K562 (cell line): ENCODE measurements around the gene TBC1D7. TPM values are rescaled to one million over a fixed set of nuclear protein-coding genes. Genes with fewer than 3 reads are reported as not detected.

Experiments used
- FOXJ2 ChIP-seq: fragments of 200-800 bp; sonication (Bioruptor generic); IDR thresholded peaks from 2 replicates; pipeline ENCODE4 v1.6.1; 2016; ENCODE audit warnings: missing genetic modification characterization, missing compliant biosample characterization
- JUND ChIP-seq, 2 experiments: IDR thresholded peaks; 2 replicates in 1 of 2; 3 replicates in 1 of 2; pipeline ENCODE4 v1.6.1; 2011; ENCODE audit warnings: borderline replicate concordance in 2 of 2, low read depth in 2 of 2, low read length in 2 of 2, improper control_type of control experiment in 1 of 2, missing biosample characterization in 1 of 2, missing genetic modification characterization in 1 of 2, missing genetic modification reagents in 1 of 2
- MEF2D ChIP-seq: conservative IDR thresholded peaks from 2 replicates; pipeline ENCODE4 v1.6.1; 2016; ENCODE audit warnings: low read depth, missing genetic modification characterization, missing compliant biosample characterization
- NR2C1 ChIP-seq, 2 experiments: fragments of 450-650 bp; IDR thresholded peaks; 2 replicates each; pipeline ENCODE4 v1.6.1; 2017; ENCODE audit warnings: mild to moderate bottlenecking in 2 of 2, antibody characterized with exemption in 1 of 2, inconsistent platforms in 1 of 2, missing compliant biosample characterization in 1 of 2, missing genetic modification characterization in 1 of 2
- NR2C2 ChIP-seq, 2 experiments: fragments of 200-800 bp in 1 of 2; sonication (Bioruptor generic) in 1 of 2; sonication (generic) in 1 of 2; formaldehyde crosslinking in 1 of 2; IDR thresholded peaks; 2 replicates each; pipeline versions ENCODE4 v1.6.1 to v1.8.0; 2016 to 2022; ENCODE audit warnings: mild to moderate bottlenecking in 1 of 2, missing compliant biosample characterization in 1 of 2, missing genetic modification characterization in 1 of 2, missing genetic modification reagents in 1 of 2
- RBM14 ChIP-seq: fragments of 200-400 bp; formaldehyde crosslinking; IDR thresholded peaks from 2 replicates; pipeline ENCODE4 v1.6.1; 2018; ENCODE audit warnings: low read depth, mild to moderate bottlenecking, low read length, moderate library complexity, borderline replicate concordance; ENCODE audit not compliant: insufficient read depth
- RBM39 ChIP-seq: fragments of 200-400 bp; formaldehyde crosslinking; optimal IDR thresholded peaks from 2 replicates; pipeline ENCODE3; 2018; ENCODE audit warnings: low read depth, low read length
- RCOR1 ChIP-seq, 2 experiments: IDR thresholded peaks; 2 replicates each; pipeline ENCODE4 v1.6.1; 2012; ENCODE audit warnings: low read depth in 2 of 2, low read length in 2 of 2, borderline replicate concordance in 1 of 2, improper control_type of control experiment in 1 of 2
- SMARCE1 ChIP-seq: fragments of 450-650 bp; IDR thresholded peaks from 2 replicates; pipeline ENCODE4 v1.7.1; 2016; ENCODE audit warnings: mild to moderate bottlenecking
- SOX6 ChIP-seq: fragments of 450-650 bp; IDR thresholded peaks from 2 replicates; pipeline ENCODE4 v1.6.1; 2014; ENCODE audit warnings: mild to moderate bottlenecking
- SRSF3 ChIP-seq: fragments of 200-400 bp; formaldehyde crosslinking; IDR thresholded peaks from 2 replicates; pipeline ENCODE4 v1.6.1; 2016; ENCODE audit warnings: mild to moderate bottlenecking, low read length, moderate library complexity; ENCODE audit not compliant: insufficient read depth
- STAT5B ChIP-seq: fragments of 250-450 bp; sonication (Bioruptor Pico); IDR thresholded peaks from 2 replicates; pipeline ENCODE4 v1.8.0; 2021; ENCODE audit warnings: mild to moderate bottlenecking, inconsistent platforms
- ZFX ChIP-seq: sonication (generic); formaldehyde crosslinking; IDR thresholded peaks from 2 replicates; pipeline ENCODE4 v1.8.0; 2022; ENCODE audit warnings: mild to moderate bottlenecking, missing genetic modification reagents, moderate library complexity
- ZKSCAN3 ChIP-seq: fragments of 250-450 bp; sonication (Bioruptor Pico); IDR thresholded peaks from 2 replicates; pipeline ENCODE4 v1.4.0; 2020
- ZNF174 ChIP-seq: fragments of 250-450 bp; sonication (Bioruptor Pico); IDR thresholded peaks from 2 replicates; pipeline ENCODE4 v1.4.0; 2020; ENCODE audit warnings: mild to moderate bottlenecking
- ZNF23 ChIP-seq: fragments of 250-450 bp; sonication (Bioruptor Pico); IDR thresholded peaks from 2 replicates; pipeline ENCODE4 v1.4.0; 2020; ENCODE audit warnings: mild to moderate bottlenecking
- ZNF584 ChIP-seq: fragments of 200-800 bp; sonication (Bioruptor generic); IDR thresholded peaks from 2 replicates; pipeline ENCODE4 v1.6.1; 2016; ENCODE audit warnings: low read depth, mild to moderate bottlenecking, missing genetic modification characterization, missing compliant biosample characterization
- polyA plus RNA-seq, 8 experiments: library from polyadenylated mRNA; depleted of rRNA in 4 of 8; stranded (reverse) in 5 of 8; unstranded in 3 of 8; fragments of >200 nt; fragmentation: Nextera tagmentation in 2 of 8; fragmentation: Illumina TruSeq in 1 of 8; extraction: Ambion mirVana in 2 of 8; extraction: Trizol in 1 of 8; gene quantifications; 2 replicates each; pipeline versions ENCODE4 v1.2.1 to v1.2.3, GENCODE V29; 2011 to 2014; ENCODE audit warnings: inconsistent platforms in 1 of 8, missing spikeins in 1 of 8
- total RNA-seq, 7 experiments: library from RNA; depleted of rRNA in 6 of 7; stranded (reverse); fragments of >200 nt in 6 of 7; fragmentation: Illumina TruSeq in 2 of 7; extraction: Trizol in 2 of 7; gene quantifications; 2 replicates each; pipeline versions ENCODE4 v1.2.1 to v1.2.3, GENCODE V29; 2011 to 2021; ENCODE audit warnings: low replicate concordance in 1 of 7
- TF ChIP-seq, protein P1 (sequence below): sonication (generic); formaldehyde crosslinking; IDR thresholded peaks from 2 replicates; pipeline ENCODE4 v1.8.0; 2023; ENCODE audit warnings: missing genetic modification reagents, mild to moderate bottlenecking, borderline replicate concordance
- TF ChIP-seq, protein P2 (sequence below): fragments of 250-450 bp; sonication (Bioruptor Pico); IDR thresholded peaks from 2 replicates; pipeline ENCODE4 v1.9.0; 2021; ENCODE audit warnings: mild to moderate bottlenecking, inconsistent platforms

Gene TBC1D7
- total and polyA plus RNA-seq, 9 of the 15 experiments (the other 6 are each of a cell fraction or from before 2014, with no cell fraction given) = 49.4 to 107 (median 61.1) TPM

DNA sequence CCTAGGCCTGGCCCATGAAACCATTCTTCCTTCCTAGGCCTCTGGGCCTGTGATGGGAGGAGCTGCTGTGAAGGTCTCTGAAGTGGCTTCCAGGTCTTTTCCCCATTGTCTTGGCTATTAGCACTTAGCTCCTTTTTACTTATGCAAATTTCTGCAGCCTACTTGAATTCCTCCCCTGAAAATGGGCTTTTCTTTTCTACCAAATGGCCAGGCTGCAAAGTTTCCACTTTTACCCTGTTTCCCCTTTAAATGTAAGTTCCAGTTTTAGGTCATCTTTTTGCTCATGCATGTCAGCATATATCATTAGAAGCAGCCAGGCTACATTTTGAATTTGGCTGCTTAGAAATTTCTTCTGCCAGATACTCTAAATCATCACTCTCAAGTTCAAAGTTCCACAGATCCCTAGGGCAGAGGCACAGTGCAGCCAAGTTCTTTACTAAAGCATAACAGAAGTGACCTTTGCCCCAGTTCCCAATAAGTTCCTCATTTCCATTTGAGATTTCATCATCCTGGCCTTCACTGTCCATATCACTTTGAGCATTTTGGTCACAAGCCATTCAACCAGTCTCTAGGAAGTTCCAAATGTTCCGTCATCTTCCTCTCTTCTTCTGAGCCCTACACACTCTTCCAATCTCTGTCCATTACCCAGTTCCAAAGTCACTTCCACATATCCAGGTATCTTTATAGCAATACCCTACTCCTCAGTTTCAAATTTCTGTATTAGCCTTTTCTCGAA is 71.9 kb downstream of the TBC1D7 start (continued):
- TF ChIP-seq, protein P1, sequence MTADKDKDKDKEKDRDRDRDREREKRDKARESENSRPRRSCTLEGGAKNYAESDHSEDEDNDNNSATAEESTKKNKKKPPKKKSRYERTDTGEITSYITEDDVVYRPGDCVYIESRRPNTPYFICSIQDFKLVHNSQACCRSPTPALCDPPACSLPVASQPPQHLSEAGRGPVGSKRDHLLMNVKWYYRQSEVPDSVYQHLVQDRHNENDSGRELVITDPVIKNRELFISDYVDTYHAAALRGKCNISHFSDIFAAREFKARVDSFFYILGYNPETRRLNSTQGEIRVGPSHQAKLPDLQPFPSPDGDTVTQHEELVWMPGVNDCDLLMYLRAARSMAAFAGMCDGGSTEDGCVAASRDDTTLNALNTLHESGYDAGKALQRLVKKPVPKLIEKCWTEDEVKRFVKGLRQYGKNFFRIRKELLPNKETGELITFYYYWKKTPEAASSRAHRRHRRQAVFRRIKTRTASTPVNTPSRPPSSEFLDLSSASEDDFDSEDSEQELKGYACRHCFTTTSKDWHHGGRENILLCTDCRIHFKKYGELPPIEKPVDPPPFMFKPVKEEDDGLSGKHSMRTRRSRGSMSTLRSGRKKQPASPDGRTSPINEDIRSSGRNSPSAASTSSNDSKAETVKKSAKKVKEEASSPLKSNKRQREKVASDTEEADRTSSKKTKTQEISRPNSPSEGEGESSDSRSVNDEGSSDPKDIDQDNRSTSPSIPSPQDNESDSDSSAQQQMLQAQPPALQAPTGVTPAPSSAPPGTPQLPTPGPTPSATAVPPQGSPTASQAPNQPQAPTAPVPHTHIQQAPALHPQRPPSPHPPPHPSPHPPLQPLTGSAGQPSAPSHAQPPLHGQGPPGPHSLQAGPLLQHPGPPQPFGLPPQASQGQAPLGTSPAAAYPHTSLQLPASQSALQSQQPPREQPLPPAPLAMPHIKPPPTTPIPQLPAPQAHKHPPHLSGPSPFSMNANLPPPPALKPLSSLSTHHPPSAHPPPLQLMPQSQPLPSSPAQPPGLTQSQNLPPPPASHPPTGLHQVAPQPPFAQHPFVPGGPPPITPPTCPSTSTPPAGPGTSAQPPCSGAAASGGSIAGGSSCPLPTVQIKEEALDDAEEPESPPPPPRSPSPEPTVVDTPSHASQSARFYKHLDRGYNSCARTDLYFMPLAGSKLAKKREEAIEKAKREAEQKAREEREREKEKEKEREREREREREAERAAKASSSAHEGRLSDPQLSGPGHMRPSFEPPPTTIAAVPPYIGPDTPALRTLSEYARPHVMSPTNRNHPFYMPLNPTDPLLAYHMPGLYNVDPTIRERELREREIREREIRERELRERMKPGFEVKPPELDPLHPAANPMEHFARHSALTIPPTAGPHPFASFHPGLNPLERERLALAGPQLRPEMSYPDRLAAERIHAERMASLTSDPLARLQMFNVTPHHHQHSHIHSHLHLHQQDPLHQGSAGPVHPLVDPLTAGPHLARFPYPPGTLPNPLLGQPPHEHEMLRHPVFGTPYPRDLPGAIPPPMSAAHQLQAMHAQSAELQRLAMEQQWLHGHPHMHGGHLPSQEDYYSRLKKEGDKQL (CRISPR knock-in tag) = no peak
- TF ChIP-seq NR2C1 (IDR thresholded peaks at IDR 0.05) (peak; percentile 78; the same call in 1 of the 2 replicates), NR2C1 (tag; IDR thresholded peaks at IDR 0.05) (peak; percentile 90), RBM39 (no peak), RBM14 (no peak), ZNF23 (CRISPR knock-in tag) (no peak), JUND (IDR thresholded peaks at IDR 0.05; ENCODE audit: borderline replicate concordance, low read depth, low read length) (peak; percentile 30; the same call in 1 of the 2 replicates), JUND (tag; IDR thresholded peaks at IDR 0.05; ENCODE audit: borderline replicate concordance, low read depth, low read length) (peak; percentile 62; the same call in 2 of the 3 replicates), STAT5B (CRISPR knock-in tag) (no peak), NR2C2 (CRISPR knock-in tag; IDR thresholded peaks at IDR 0.05) (no peak), NR2C2 (tag; IDR thresholded peaks at IDR 0.05) (peak; percentile 91), ZNF584 (0 out of 2 replicates have a peak, but pooled peaks have one; percentile 20), MEF2D (tag) (0 out of 2 replicates have a peak, but pooled peaks have one; percentile 15), ZFX (peak; percentile 27; the same call in 1 of the 2 replicates), RCOR1 (IDR thresholded peaks at IDR 0.05; ENCODE audit: borderline replicate concordance in 1 of 2, low read depth in 2 of 2, low read length in 2 of 2) (0 out of 4 replicates have a peak, but pooled peaks of 1 of the 2 experiments have one; percentile 13), SMARCE1 (peak; percentile 59; the same call in 1 of the 2 replicates), SRSF3 (no peak), FOXJ2 (tag) (peak; percentile 85), ZKSCAN3 (CRISPR knock-in tag) (no peak), ZNF174 (no peak), SOX6 (peak; percentile 35; the same call in 1 of the 2 replicates)
- TF ChIP-seq, protein P2, sequence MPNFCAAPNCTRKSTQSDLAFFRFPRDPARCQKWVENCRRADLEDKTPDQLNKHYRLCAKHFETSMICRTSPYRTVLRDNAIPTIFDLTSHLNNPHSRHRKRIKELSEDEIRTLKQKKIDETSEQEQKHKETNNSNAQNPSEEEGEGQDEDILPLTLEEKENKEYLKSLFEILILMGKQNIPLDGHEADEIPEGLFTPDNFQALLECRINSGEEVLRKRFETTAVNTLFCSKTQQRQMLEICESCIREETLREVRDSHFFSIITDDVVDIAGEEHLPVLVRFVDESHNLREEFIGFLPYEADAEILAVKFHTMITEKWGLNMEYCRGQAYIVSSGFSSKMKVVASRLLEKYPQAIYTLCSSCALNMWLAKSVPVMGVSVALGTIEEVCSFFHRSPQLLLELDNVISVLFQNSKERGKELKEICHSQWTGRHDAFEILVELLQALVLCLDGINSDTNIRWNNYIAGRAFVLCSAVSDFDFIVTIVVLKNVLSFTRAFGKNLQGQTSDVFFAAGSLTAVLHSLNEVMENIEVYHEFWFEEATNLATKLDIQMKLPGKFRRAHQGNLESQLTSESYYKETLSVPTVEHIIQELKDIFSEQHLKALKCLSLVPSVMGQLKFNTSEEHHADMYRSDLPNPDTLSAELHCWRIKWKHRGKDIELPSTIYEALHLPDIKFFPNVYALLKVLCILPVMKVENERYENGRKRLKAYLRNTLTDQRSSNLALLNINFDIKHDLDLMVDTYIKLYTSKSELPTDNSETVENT (CRISPR knock-in tag) = no peak
